ENCODE measurements around the gene FAM193A.

The FAM193A gene

DNA sequence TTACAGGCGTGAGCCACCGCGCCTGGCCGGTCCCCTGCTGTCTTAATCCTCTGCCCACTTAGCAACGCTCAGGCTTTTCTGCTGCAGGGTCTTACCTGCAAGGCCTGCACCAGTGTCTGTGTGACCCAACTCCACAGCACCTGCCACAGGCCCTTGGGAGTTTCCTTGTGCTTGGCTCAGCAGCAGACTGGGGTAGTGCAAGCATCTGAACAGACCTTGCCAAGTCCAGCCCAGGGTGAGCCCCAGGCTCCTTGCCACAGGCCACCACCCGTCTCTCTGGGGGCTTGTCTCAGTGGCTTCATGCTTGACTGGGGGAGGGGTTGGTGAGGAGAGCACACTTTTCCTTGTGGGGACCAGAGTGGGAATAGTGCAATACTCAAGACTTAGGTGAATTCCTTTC is 87.0 kb downstream of the FAM193A start:
- H3K4me2 ChIP-seq (ENCODE audit: low read length): no peak overlapping the region
- H3K4me1 ChIP-seq (ENCODE audit: insufficient read depth, low read length, severe bottlenecking): no peaks in the 10 kb centered on the region
- peaks cover 2% of the 10 kb centered on the region; the same call in 1 of the 2 replicates for H3K79me2 ChIP-seq (ENCODE audit: insufficient read depth, low read length)
- no peaks in the 10 kb centered on the region for H3K9me3 ChIP-seq (ENCODE audit: low read length)
- peaks cover 7% of the 10 kb centered on the region; the same call in 1 of the 2 replicates for H3K36me3 ChIP-seq (ENCODE audit: insufficient read depth, low read length)
- no peak overlapping the region for H3K27ac ChIP-seq (ENCODE audit: low read depth, low read length, poor library complexity, severe bottlenecking)
- no peaks in the 10 kb centered on the region for H3K27me3 ChIP-seq (ENCODE audit: insufficient read depth, low read length)
- H4K20me1 ChIP-seq (ENCODE audit: insufficient read depth, low read length): no peaks in the 10 kb centered on the region
- no peak overlapping the region for H3K9ac ChIP-seq (ENCODE audit: low read length)
- no peaks in the 10 kb centered on the region for H3F3A ChIP-seq (ENCODE audit: insufficient read depth, low read length)
- no peaks in the 10 kb centered on the region for H3K9me2 ChIP-seq (ENCODE audit: low read depth, low read length)
- H2AFZ ChIP-seq (ENCODE audit: low read length): no peak overlapping the region
- TF ChIP-seq CTCF (IDR thresholded peaks at IDR 0.05; ENCODE audit: low read length) (no peak), EZH2 (IDR thresholded peaks at IDR 0.05; ENCODE audit: borderline replicate concordance, low read length) (no peak)
- H3K4me3 ChIP-seq (ENCODE audit: low read depth, low read length, poor library complexity, severe bottlenecking): no peak overlapping the region

DNA sequence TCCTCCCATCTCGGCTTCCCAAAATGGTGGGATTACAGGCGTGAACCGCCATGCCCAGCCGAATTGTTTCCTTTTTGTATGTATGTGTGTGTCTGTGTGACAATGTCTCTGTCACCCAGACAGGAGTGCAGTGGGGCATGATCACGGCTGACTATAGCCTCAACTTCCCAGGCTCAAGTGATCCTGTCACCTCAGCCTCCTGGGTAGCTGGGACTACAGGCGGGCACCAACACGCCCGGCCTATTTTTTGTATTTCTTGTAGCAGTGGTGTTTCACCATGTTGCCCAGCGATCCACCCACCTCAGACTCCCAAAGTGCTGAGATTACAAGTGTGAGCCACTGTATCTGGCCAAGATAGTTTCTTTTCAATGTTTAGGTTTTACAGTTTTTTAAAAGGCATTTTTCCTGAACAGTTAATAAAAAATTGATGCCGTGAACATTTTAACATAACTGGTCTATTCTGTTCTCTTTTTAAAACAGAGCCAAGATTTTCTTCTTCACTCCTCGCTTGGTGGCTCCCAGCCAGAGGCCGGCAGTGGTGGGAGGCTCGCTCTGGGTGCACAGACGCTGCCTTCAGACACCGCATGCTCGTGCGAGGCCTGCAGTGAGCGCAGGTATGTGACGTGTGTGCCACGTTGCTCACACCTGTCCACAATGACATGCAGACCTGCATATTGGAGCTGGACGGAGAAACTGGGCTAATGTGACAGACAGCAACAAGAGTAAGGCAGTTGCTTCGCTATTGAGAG is 88.5 kb downstream of the FAM193A start:
- H3K9me2 ChIP-seq (ENCODE audit: low read depth, low read length): no peaks in the 10 kb centered on the region
- H3F3A ChIP-seq (ENCODE audit: insufficient read depth, low read length): no peaks in the 10 kb centered on the region
- H3K4me1 ChIP-seq (ENCODE audit: insufficient read depth, low read length, severe bottlenecking): no peaks in the 10 kb centered on the region
- no peaks in the 10 kb centered on the region for H3K27me3 ChIP-seq (ENCODE audit: insufficient read depth, low read length)
- no peaks in the 10 kb centered on the region for H3K9me3 ChIP-seq (ENCODE audit: low read length)
- no peak overlapping the region for H3K4me2 ChIP-seq (ENCODE audit: low read length)
- TF ChIP-seq EZH2 (IDR thresholded peaks at IDR 0.05; ENCODE audit: borderline replicate concordance, low read length): no peak
- no peak for TF ChIP-seq CTCF (IDR thresholded peaks at IDR 0.05; ENCODE audit: low read length)
- H3K36me3 ChIP-seq (ENCODE audit: insufficient read depth, low read length): peaks cover 7% of the 10 kb centered on the region; the same call in 1 of the 2 replicates
- no peak overlapping the region for H2AFZ ChIP-seq (ENCODE audit: low read length)
- peaks cover 2% of the 10 kb centered on the region; the same call in 1 of the 2 replicates for H3K79me2 ChIP-seq (ENCODE audit: insufficient read depth, low read length)
- H3K9ac ChIP-seq (ENCODE audit: low read length): no peak overlapping the region
- no peak overlapping the region for H3K4me3 ChIP-seq (ENCODE audit: low read depth, low read length, poor library complexity, severe bottlenecking)
- H3K27ac ChIP-seq (ENCODE audit: low read depth, low read length, poor library complexity, severe bottlenecking): no peak overlapping the region
- H4K20me1 ChIP-seq (ENCODE audit: insufficient read depth, low read length): no peaks in the 10 kb centered on the region

GRCh38 chr4:2626231-2626630 is 89.8 kb downstream of the FAM193A start:
- TF ChIP-seq EZH2 (IDR thresholded peaks at IDR 0.05; ENCODE audit: borderline replicate concordance, low read length) (no peak), CTCF (IDR thresholded peaks at IDR 0.05; ENCODE audit: low read length) (no peak)
- Histone ChIP-seq H3K9ac (ENCODE audit: low read length) (no peak overlapping the region), H3K4me2 (ENCODE audit: low read length) (no peak overlapping the region), H3K9me2 (ENCODE audit: low read depth, low read length) (no peaks in the 10 kb centered on the region), H3K36me3 (ENCODE audit: insufficient read depth, low read length) (peaks cover 20% of the 10 kb centered on the region; the same call in 1 of the 2 replicates), H3K9me3 (ENCODE audit: low read length) (no peaks in the 10 kb centered on the region), H3K79me2 (ENCODE audit: insufficient read depth, low read length) (no peaks in the 10 kb centered on the region), H3K27ac (ENCODE audit: low read depth, low read length, poor library complexity, severe bottlenecking) (no peak overlapping the region), H3K4me1 (ENCODE audit: insufficient read depth, low read length, severe bottlenecking) (no peaks in the 10 kb centered on the region), H2AFZ (ENCODE audit: low read length) (no peak overlapping the region), H3F3A (ENCODE audit: insufficient read depth, low read length) (no peaks in the 10 kb centered on the region), H4K20me1 (ENCODE audit: insufficient read depth, low read length) (no peaks in the 10 kb centered on the region), H3K27me3 (ENCODE audit: insufficient read depth, low read length) (no peaks in the 10 kb centered on the region), H3K4me3 (ENCODE audit: low read depth, low read length, poor library complexity, severe bottlenecking) (no peak overlapping the region)

All from OCI-LY1 (cell line).